Neutrophil (primary cell): Measurements from ENCODE around the gene FAM3D.

Experiments used
- H3K27ac ChIP-seq: fragments of 200-600 bp; sonication (generic); 2 replicates; pipeline ENCODE4 v1.5.1; 2016; ENCODE audit warnings: mild to moderate bottlenecking, moderate library complexity
- H3K27me3 ChIP-seq: fragments of 200-600 bp; sonication (generic); 2 replicates; pipeline ENCODE4 v1.6.0; 2016; ENCODE audit warnings: mild to moderate bottlenecking
- H3K36me3 ChIP-seq: fragments of 200-600 bp; sonication (generic); 2 replicates; pipeline ENCODE4 v1.5.1; 2017
- H3K4me1 ChIP-seq, 2 experiments: fragments of 200-600 bp in 1 of 2; sonication (generic) in 1 of 2; 1 replicate in 1 of 2; 2 replicates in 1 of 2; pipeline versions ENCODE4 v1.5.1 to v1.6.1; 2013 to 2016; ENCODE audit warnings: low read depth in 1 of 2, low read length in 1 of 2, mild to moderate bottlenecking in 1 of 2, moderate library complexity in 1 of 2; ENCODE audit not compliant: control insufficient read depth in 1 of 2, insufficient read depth in 1 of 2
- H3K4me3 ChIP-seq, 2 experiments: fragments of 200-600 bp in 1 of 2; sonication (generic) in 1 of 2; 1 replicate in 1 of 2; 2 replicates in 1 of 2; pipeline ENCODE4 v1.5.1; 2013 to 2016; ENCODE audit warnings: low read depth in 1 of 2, low read length in 1 of 2, mild to moderate bottlenecking in 1 of 2, moderate library complexity in 1 of 2
- H3K9me3 ChIP-seq: fragments of 200-600 bp; sonication (generic); 2 replicates; pipeline ENCODE4 v1.5.1; 2016
- TF ChIP-seq, protein P1 (sequence below): fragments of 200-600 bp; sonication (generic); IDR thresholded peaks from 2 replicates; pipeline ENCODE4 v1.5.1; 2016; ENCODE audit warnings: antibody characterized with exemption

Gene FAM3D

DNA sequence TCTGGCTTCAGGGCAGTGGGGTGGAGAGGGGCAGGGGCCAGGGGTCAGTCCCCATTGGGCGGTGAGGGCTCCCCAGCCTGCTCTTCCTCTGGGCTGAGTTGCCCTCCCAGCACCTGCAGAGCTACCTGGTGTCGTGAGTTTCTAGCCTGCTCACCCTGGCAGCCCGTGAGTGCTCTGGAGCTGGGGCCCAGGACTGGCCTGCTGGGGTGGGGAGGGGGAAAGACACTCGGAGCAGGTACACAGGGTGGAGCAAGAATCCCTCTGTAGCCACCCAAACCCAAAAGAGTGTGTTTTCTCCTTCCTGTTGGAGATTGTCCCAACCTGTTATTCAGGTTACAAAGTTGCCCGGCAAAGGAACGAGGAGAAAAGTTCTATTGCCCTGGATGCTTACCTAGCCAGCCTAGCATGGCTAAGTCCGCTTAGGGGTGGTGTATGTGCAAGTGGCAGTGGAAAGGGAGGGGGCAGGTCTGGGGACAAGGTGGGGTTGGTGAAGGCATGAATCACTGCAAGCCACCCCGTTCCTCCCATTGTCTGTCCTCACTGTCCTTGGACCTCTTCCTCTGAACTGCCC is 8.9 kb downstream of the FAM3D start:
- TF ChIP-seq, protein P1, sequence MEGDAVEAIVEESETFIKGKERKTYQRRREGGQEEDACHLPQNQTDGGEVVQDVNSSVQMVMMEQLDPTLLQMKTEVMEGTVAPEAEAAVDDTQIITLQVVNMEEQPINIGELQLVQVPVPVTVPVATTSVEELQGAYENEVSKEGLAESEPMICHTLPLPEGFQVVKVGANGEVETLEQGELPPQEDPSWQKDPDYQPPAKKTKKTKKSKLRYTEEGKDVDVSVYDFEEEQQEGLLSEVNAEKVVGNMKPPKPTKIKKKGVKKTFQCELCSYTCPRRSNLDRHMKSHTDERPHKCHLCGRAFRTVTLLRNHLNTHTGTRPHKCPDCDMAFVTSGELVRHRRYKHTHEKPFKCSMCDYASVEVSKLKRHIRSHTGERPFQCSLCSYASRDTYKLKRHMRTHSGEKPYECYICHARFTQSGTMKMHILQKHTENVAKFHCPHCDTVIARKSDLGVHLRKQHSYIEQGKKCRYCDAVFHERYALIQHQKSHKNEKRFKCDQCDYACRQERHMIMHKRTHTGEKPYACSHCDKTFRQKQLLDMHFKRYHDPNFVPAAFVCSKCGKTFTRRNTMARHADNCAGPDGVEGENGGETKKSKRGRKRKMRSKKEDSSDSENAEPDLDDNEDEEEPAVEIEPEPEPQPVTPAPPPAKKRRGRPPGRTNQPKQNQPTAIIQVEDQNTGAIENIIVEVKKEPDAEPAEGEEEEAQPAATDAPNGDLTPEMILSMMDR, result no peak
- Histone ChIP-seq H3K36me3 (no peaks in the 10 kb centered on the region), H3K4me3 (no peak overlapping the region), H3K27me3 (no peaks in the 10 kb centered on the region), H3K27ac (no peak overlapping the region), H3K4me1 (no peaks in the 10 kb centered on the region), H3K9me3 (no peaks in the 10 kb centered on the region)

DNA sequence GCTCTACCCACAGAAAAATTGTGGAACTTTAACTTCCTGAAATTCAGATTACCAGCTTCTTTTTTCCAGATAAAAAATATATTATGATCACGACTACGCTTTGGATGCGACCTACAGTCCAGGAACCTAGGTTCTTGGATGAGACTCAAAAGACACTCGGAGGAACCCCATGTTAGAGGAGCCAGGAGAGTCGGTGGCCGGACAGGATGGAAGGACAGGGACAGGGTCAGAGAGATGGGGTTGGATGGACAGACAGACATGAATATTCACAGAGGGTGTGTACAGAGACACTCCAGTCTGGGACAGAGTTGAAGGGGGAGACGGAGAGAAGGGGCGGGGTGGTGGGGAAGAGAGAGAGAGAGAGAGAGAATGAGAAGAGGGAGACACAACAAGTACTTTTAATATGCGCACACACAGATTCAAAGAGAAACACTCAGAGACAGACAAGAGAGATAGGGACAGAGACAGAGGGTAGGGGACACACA is 9.5 kb downstream of the FAM3D start:
- no peaks in the 10 kb centered on the region for H3K36me3 ChIP-seq
- H3K4me3 ChIP-seq, result no peak overlapping the region
- H3K27me3 ChIP-seq, result no peaks in the 10 kb centered on the region
- no peaks in the 10 kb centered on the region for H3K4me1 ChIP-seq
- no peaks in the 10 kb centered on the region for H3K9me3 ChIP-seq
- no peak overlapping the region for H3K27ac ChIP-seq
- TF ChIP-seq, protein P1, result no peak

GRCh38 chr3:58656631-58657030 is 9.9 kb downstream of the FAM3D start:
- H3K9me3 ChIP-seq, result no peaks in the 10 kb centered on the region
- TF ChIP-seq, protein P1, result no peak

DNA sequence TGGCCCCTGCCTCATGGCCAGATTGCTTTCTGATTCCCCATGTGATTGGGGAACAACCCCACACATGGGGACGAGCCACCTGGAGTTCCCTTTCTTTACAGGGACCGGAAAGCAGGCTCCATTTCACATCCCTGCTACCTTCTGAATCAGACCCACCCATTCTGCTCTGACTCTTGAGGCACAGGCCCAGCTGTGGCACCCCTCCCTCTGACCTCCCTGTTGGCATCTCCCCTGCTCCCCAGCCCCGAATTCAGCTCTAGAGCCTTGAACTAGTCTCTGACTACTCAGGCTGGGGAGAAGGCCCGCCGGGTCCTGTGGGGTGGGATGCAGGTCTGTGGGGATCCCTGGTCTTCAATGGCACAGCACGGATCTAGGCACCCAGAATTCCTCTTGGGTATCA is 12.1 kb downstream of the FAM3D start:
- Histone ChIP-seq H3K4me1 (no peaks in the 10 kb centered on the region), H3K4me3 (no peak overlapping the region), H3K27me3 (no peaks in the 10 kb centered on the region), H3K9me3 (no peaks in the 10 kb centered on the region), H3K36me3 (no peaks in the 10 kb centered on the region), H3K27ac (no peak overlapping the region)
- TF ChIP-seq, protein P1, result no peak

More at GRCh38 chr3:58656631-58657030, 9.9 kb downstream of the FAM3D start:
- H3K4me3 ChIP-seq, result no peak overlapping the region
- no peaks in the 10 kb centered on the region for H3K36me3 ChIP-seq
- H3K4me1 ChIP-seq, result no peaks in the 10 kb centered on the region
- H3K27ac ChIP-seq, result no peak overlapping the region
- H3K27me3 ChIP-seq, result no peaks in the 10 kb centered on the region

GRCh38 chr3:58652624-58653023 is 13.9 kb downstream of the FAM3D start:
- Histone ChIP-seq H3K27me3 (no peaks in the 10 kb centered on the region), H3K9me3 (no peaks in the 10 kb centered on the region), H3K4me1 (no peaks in the 10 kb centered on the region), H3K4me3 (no peak overlapping the region), H3K36me3 (no peaks in the 10 kb centered on the region), H3K27ac (no peak overlapping the region)
- TF ChIP-seq, protein P1, result no peak
